ENCODE data around the gene TECRL. TPM values are rescaled to one million over a fixed set of nuclear protein-coding genes. Genes with fewer than 3 reads are reported as not detected.

The TECRL gene
- 1,256 TPM for total RNA-seq
- long read RNA-seq, transcript TECRL-202 (12 exons, 2,876 nt) = minor isoform, 56 of 484 reads
- long read RNA-seq, transcript TECRL-201 (12 exons, 3,573 nt) = major isoform, 268 of 484 reads
- long read RNA-seq, partial matches to known transcripts = 51 of 484 reads
- long read RNA-seq, other reads (novel, unspliced or antisense) = 108 of 484 reads

GRCh38 chr4:64409300-64409699 is at the start of gene TECRL:
TECRL (minus strand) TSS chr4:64409450; CDS start chr4:64409351, 99 bp downstream.
- intact Hi-C loops (cut with micrococcal nuclease) = no loop called here
- DNase-seq (no peak), ATAC-seq (peak; percentile 81)

- ATAC-seq (no peak), DNase-seq (no peak)
- intact Hi-C loops (cut with micrococcal nuclease) = no loop called here
Measured at GRCh38 chr4:64432674-64433073, 23.4 kb upstream of the TECRL start.

- intact Hi-C loops (cut with micrococcal nuclease) = no loop called here
- DNase-seq (no peak), ATAC-seq (no peak)
Measured at GRCh38 chr4:64430933-64431332, 21.7 kb upstream of the TECRL start.

GRCh38 chr4:64417974-64418373 is 8.7 kb upstream of the TECRL start:
- DNase-seq = no peak
- intact Hi-C loops (cut with micrococcal nuclease) = no loop called here
- ATAC-seq = peak; percentile 97

GRCh38 chr4:64407000-64407399 is 2.2 kb downstream of the TECRL start:
- peak; percentile 33 for ATAC-seq
- DNase-seq = no peak
- intact Hi-C loops (cut with micrococcal nuclease) = no loop called here

GRCh38 chr4:64405761-64406160 is 3.5 kb downstream of the TECRL start:
- ATAC-seq (peak; percentile 34), DNase-seq (no peak)
- intact Hi-C loops (cut with micrococcal nuclease) = no loop called here

GRCh38 chr4:64402684-64403083 is 6.6 kb downstream of the TECRL start:
- intact Hi-C loops (cut with micrococcal nuclease) = loop anchor here (5.0 kb wide), 1 partner anchor 130 kb away; no protein-coding TSS in a partner anchor
- DNase-seq (no peak), ATAC-seq (no peak)

- ATAC-seq (peak; percentile 17), DNase-seq (no peak)
- intact Hi-C loops (cut with micrococcal nuclease) = loop anchor here (5.0 kb wide), 1 partner anchor 133 kb away; no protein-coding TSS in a partner anchor
Measured at GRCh38 chr4:64399313-64400109, 9.7 kb downstream of the TECRL start.

GRCh38 chr4:64394469-64394868 is 14.8 kb downstream of the TECRL start:
- intact Hi-C loops (cut with micrococcal nuclease) = no loop called here
- ATAC-seq = peak; percentile 61

GRCh38 chr4:64388252-64388651 is 21.0 kb downstream of the TECRL start:
- no peak for DNase-seq
- intact Hi-C loops (cut with micrococcal nuclease) = no loop called here
- ATAC-seq = no peak

More at GRCh38 chr4:64394469-64394868, 14.8 kb downstream of the TECRL start:
- no peak for DNase-seq

- ATAC-seq (peak; percentile 91), DNase-seq (peak; percentile 44)
- intact Hi-C loops (cut with micrococcal nuclease) = no loop called here
Measured at GRCh38 chr4:64385220-64385619, 24.0 kb downstream of the TECRL start.

GRCh38 chr4:64384237-64385203 is 24.7 kb downstream of the TECRL start:
- intact Hi-C loops (cut with micrococcal nuclease) = no loop called here
- ATAC-seq = peak; percentile 45
- peak; percentile 27 for DNase-seq

GRCh38 chr4:64368741-64369140 is 40.5 kb downstream of the TECRL start:
- intact Hi-C loops (cut with micrococcal nuclease) = no loop called here
- DNase-seq (no peak), ATAC-seq (no peak)

- DNase-seq (peak; percentile 9), ATAC-seq (peak; percentile 58)
- intact Hi-C loops (cut with micrococcal nuclease) = no loop called here
Measured at GRCh38 chr4:64361399-64361740, 47.9 kb downstream of the TECRL start.

- intact Hi-C loops (cut with micrococcal nuclease) = no loop called here
- DNase-seq (peak; percentile 10), ATAC-seq (peak; percentile 51)
Measured at GRCh38 chr4:64360664-64361398, 48.4 kb downstream of the TECRL start.

- no peak for DNase-seq
- ATAC-seq = no peak
- intact Hi-C loops (cut with micrococcal nuclease) = no loop called here
Measured at GRCh38 chr4:64359489-64359888, 49.8 kb downstream of the TECRL start.

GRCh38 chr4:64353904-64354303 is 55.3 kb downstream of the TECRL start:
- DNase-seq = no peak
- intact Hi-C loops (cut with micrococcal nuclease) = no loop called here
- peak; percentile 81 for ATAC-seq

- intact Hi-C loops (cut with micrococcal nuclease) = no loop called here
- ATAC-seq (peak; percentile 96), DNase-seq (peak; percentile 84)
Measured at GRCh38 chr4:64341711-64342110, 67.5 kb downstream of the TECRL start.

Data from left ventricle myocardium superior (tissue), 1 donor.